ENCODE measurements around the gene C1orf159.

The C1orf159 gene

GRCh38 chr1:1041092-1041523 lies 74.8 kb downstream of the C1orf159 start:
- Histone ChIP-seq H3K79me1 (ENCODE audit: low read depth, low read length) (peaks cover 39% of the 10 kb centered on the region), H2BK120ac (ENCODE audit: low read depth, low read length) (no peak overlapping the region), H3K36me3 (replicated peaks in 1 of 2; ENCODE audit: control insufficient read depth in 2 of 2, insufficient read depth in 2 of 2, low read length in 2 of 2) (peaks cover 53 to 67% of the 10 kb centered on the region in 2 donors), H4K8ac (ENCODE audit: low read depth, low read length) (peak overlapping the region; percentile 17), H3K23ac (ENCODE audit: low read depth, low read length, poor library complexity) (peak overlapping the region; percentile 93), H3K9ac (ENCODE audit: low read depth, low read length, poor library complexity) (peak overlapping the region; percentile 77), H2AFZ (ENCODE audit: low read length) (no peak overlapping the region), H3K27ac (replicated peaks; ENCODE audit: low read length) (no peak overlapping the region), H3K4ac (ENCODE audit: low read length) (no peak overlapping the region), H3K27me3 (ENCODE audit: control insufficient read depth in 3 of 3, insufficient read depth in 3 of 3, low read depth in 1 of 3, low read length in 3 of 3) (no peaks in the 10 kb centered on the region), H3K4me2 (ENCODE audit: insufficient read depth, low read length, poor library complexity, severe bottlenecking) (peak overlapping the region; percentile 57), H3K18ac (ENCODE audit: low read length) (peak overlapping the region; percentile 64), H3K4me1 (ENCODE audit: control insufficient read depth in 2 of 2, insufficient read depth in 1 of 2, low read depth in 1 of 2, low read length in 2 of 2) (peaks cover 2 to 25% of the 10 kb centered on the region in 2 donors), H2BK15ac (ENCODE audit: low read length) (no peak overlapping the region), H2BK12ac (ENCODE audit: low read length) (no peak overlapping the region), H3K9me3 (replicated peaks in 1 of 2; ENCODE audit: control insufficient read depth in 2 of 2, insufficient read depth in 1 of 2, low read depth in 1 of 2, low read length in 2 of 2) (no peaks in the 10 kb centered on the region), H2BK5ac (ENCODE audit: low read length) (no peak overlapping the region), H3K14ac (ENCODE audit: low read length) (peak overlapping the region; percentile 89), H2AK5ac (ENCODE audit: low read depth, low read length) (peak overlapping the region; percentile 70), H3K4me3 (ENCODE audit: low read length in 2 of 2) (peak overlapping the region in 1 of 2 donors; percentile 62), H4K91ac (ENCODE audit: low read depth, low read length, poor library complexity) (no peak overlapping the region)
- no CpG with 5 or more reads among the region's 60 CpGs for WGBS, 2 donors (ENCODE audit: extremely low coverage in 2 of 2, insufficient read length in 2 of 2, insufficient replicate concordance in 1 of 2)
- DNase-seq (ENCODE audit: low spot score) = no peak

- H4K91ac ChIP-seq (ENCODE audit: low read depth, low read length, poor library complexity) = no peak overlapping the region
- H3K9ac ChIP-seq (ENCODE audit: low read depth, low read length, poor library complexity) = peak overlapping the region; percentile 94
- peak; percentile 84 for DNase-seq (ENCODE audit: low spot score)
Measured at GRCh38 chr1:1040004-1040991, 75.6 kb downstream of the C1orf159 start.

GRCh38 chr1:1039145-1039910 lies 76.6 kb downstream of the C1orf159 start:
- DNase-seq (ENCODE audit: low spot score) = no peak
- H3K18ac ChIP-seq (ENCODE audit: low read length) = peak overlapping the region; percentile 97
- H3K79me1 ChIP-seq (ENCODE audit: low read depth, low read length) = peaks cover 49% of the 10 kb centered on the region
- no peak overlapping the region for H2AK5ac ChIP-seq (ENCODE audit: low read depth, low read length)
- no peak overlapping the region for H3K4me3 ChIP-seq (ENCODE audit: low read length in 2 of 2)
- no peak overlapping the region for H2BK120ac ChIP-seq (ENCODE audit: low read depth, low read length)
- H4K8ac ChIP-seq (ENCODE audit: low read depth, low read length) = no peak overlapping the region
- no peak overlapping the region for H3K4ac ChIP-seq (ENCODE audit: low read length)
- H2BK15ac ChIP-seq (ENCODE audit: low read length) = no peak overlapping the region
- H3K9ac ChIP-seq (ENCODE audit: low read depth, low read length, poor library complexity) = peak overlapping the region; percentile 44
- no peak overlapping the region for H2AFZ ChIP-seq (ENCODE audit: low read length)
- no peak overlapping the region for H3K27ac ChIP-seq (replicated peaks; ENCODE audit: low read length)
- no peaks in the 10 kb centered on the region for H3K9me3 ChIP-seq (replicated peaks in 1 of 2; ENCODE audit: control insufficient read depth in 2 of 2, insufficient read depth in 1 of 2, low read depth in 1 of 2, low read length in 2 of 2)
- peaks cover 44 to 64% of the 10 kb centered on the region in 2 donors for H3K36me3 ChIP-seq (replicated peaks in 1 of 2; ENCODE audit: control insufficient read depth in 2 of 2, insufficient read depth in 2 of 2, low read length in 2 of 2)
- H2BK12ac ChIP-seq (ENCODE audit: low read length) = no peak overlapping the region
- H4K91ac ChIP-seq (ENCODE audit: low read depth, low read length, poor library complexity) = no peak overlapping the region
- peaks cover 2 to 30% of the 10 kb centered on the region in 2 donors for H3K4me1 ChIP-seq (ENCODE audit: control insufficient read depth in 2 of 2, insufficient read depth in 1 of 2, low read depth in 1 of 2, low read length in 2 of 2)
- H3K4me2 ChIP-seq (ENCODE audit: insufficient read depth, low read length, poor library complexity, severe bottlenecking) = no peak overlapping the region
- H3K27me3 ChIP-seq (ENCODE audit: control insufficient read depth in 3 of 3, insufficient read depth in 3 of 3, low read depth in 1 of 3, low read length in 3 of 3) = peaks cover 0 to 2% (median 0%) of the 10 kb centered on the region in 3 experiments
- no peak overlapping the region for H2BK5ac ChIP-seq (ENCODE audit: low read length)
- WGBS, 2 donors (ENCODE audit: extremely low coverage in 2 of 2, insufficient read length in 2 of 2, insufficient replicate concordance in 1 of 2) = no CpG with 5 or more reads among the region's 17 CpGs
- H3K14ac ChIP-seq (ENCODE audit: low read length) = no peak overlapping the region
- no peak overlapping the region for H3K23ac ChIP-seq (ENCODE audit: low read depth, low read length, poor library complexity)

More at GRCh38 chr1:1040004-1040991, 75.6 kb downstream of the C1orf159 start:
- Histone ChIP-seq H3K36me3 (replicated peaks in 1 of 2; ENCODE audit: control insufficient read depth in 2 of 2, insufficient read depth in 2 of 2, low read length in 2 of 2) (peaks cover 50 to 67% of the 10 kb centered on the region in 2 donors), H3K23ac (ENCODE audit: low read depth, low read length, poor library complexity) (peak overlapping the region; percentile 96), H3K27ac (replicated peaks; ENCODE audit: low read length) (no peak overlapping the region), H3K4me3 (ENCODE audit: low read length in 2 of 2) (peak overlapping the region in 1 of 2 donors; percentile 73), H4K8ac (ENCODE audit: low read depth, low read length) (no peak overlapping the region), H3K79me1 (ENCODE audit: low read depth, low read length) (peaks cover 45% of the 10 kb centered on the region), H3K27me3 (ENCODE audit: control insufficient read depth in 3 of 3, insufficient read depth in 3 of 3, low read depth in 1 of 3, low read length in 3 of 3) (no peaks in the 10 kb centered on the region), H2BK12ac (ENCODE audit: low read length) (no peak overlapping the region), H3K4me1 (ENCODE audit: control insufficient read depth in 2 of 2, insufficient read depth in 1 of 2, low read depth in 1 of 2, low read length in 2 of 2) (peaks cover 2 to 25% of the 10 kb centered on the region in 2 donors), H3K18ac (ENCODE audit: low read length) (peak overlapping the region; percentile 97), H3K4ac (ENCODE audit: low read length) (peak overlapping the region; percentile 93), H2BK120ac (ENCODE audit: low read depth, low read length) (peak overlapping the region; percentile 94), H2BK15ac (ENCODE audit: low read length) (peak overlapping the region; percentile 58), H2BK5ac (ENCODE audit: low read length) (no peak overlapping the region), H2AK5ac (ENCODE audit: low read depth, low read length) (peak overlapping the region; percentile 90), H2AFZ (ENCODE audit: low read length) (no peak overlapping the region), H3K14ac (ENCODE audit: low read length) (peak overlapping the region; percentile 71), H3K4me2 (ENCODE audit: insufficient read depth, low read length, poor library complexity, severe bottlenecking) (peak overlapping the region; percentile 96), H3K9me3 (replicated peaks in 1 of 2; ENCODE audit: control insufficient read depth in 2 of 2, insufficient read depth in 1 of 2, low read depth in 1 of 2, low read length in 2 of 2) (no peaks in the 10 kb centered on the region)
- WGBS, 2 donors (ENCODE audit: extremely low coverage in 2 of 2, insufficient read length in 2 of 2, insufficient replicate concordance in 1 of 2) = no CpG with 5 or more reads among the region's 99 CpGs
